Fibroblast of lung (primary cell): Measurements from ENCODE around the gene SLC39A2. TPM values are rescaled to one million over a fixed set of nuclear protein-coding genes. Genes with fewer than 3 reads are reported as not detected.

Source experiments
- DNase-seq, 2 donors: peaks; one replicate each; pipeline versions ENCODE4 v3.0.0 to v3.0.0-alpha.2; 2010; ENCODE audit warnings: low read depth in 2 of 2
- H2AFZ ChIP-seq: 2 replicates; pipeline ENCODE4 v1.5.1; 2012; ENCODE audit warnings: low read length, control low read depth, inconsistent platforms
- H3K27ac ChIP-seq: 2 replicates; pipeline ENCODE4 v1.5.1; 2011; ENCODE audit warnings: low read length, control low read depth; ENCODE audit not compliant: insufficient read depth
- H3K27me3 ChIP-seq: 2 replicates; pipeline ENCODE4 v1.5.1; 2011; ENCODE audit warnings: mild to moderate bottlenecking, low read length; ENCODE audit not compliant: control insufficient read depth, insufficient read depth
- H3K36me3 ChIP-seq: 2 replicates; pipeline ENCODE4 v1.5.1; 2011; ENCODE audit warnings: low read length; ENCODE audit not compliant: control insufficient read depth, insufficient read depth
- H3K4me1 ChIP-seq: 2 replicates; pipeline ENCODE4 v1.5.1; 2011; ENCODE audit warnings: low read length; ENCODE audit not compliant: control insufficient read depth, insufficient read depth; ENCODE audit errors: extremely low read depth
- H3K4me2 ChIP-seq: 2 replicates; pipeline ENCODE4 v1.5.1; 2011; ENCODE audit warnings: low read length, control low read depth; ENCODE audit not compliant: insufficient read depth; ENCODE audit errors: extremely low read depth
- H3K4me3 ChIP-seq, 4 experiments: fragments of 200-600 bp in 1 of 4; sonication (generic) in 1 of 4; replicated peaks in 1 of 4; 2 replicates each; pipeline ENCODE4 v1.5.1; 2011 to 2016; ENCODE audit warnings: low read length in 4 of 4, low read depth in 3 of 4, mild to moderate bottlenecking in 3 of 4, control low read depth in 2 of 4, inconsistent platforms in 1 of 4, mixed read lengths in 1 of 4; ENCODE audit not compliant: insufficient read depth in 1 of 4; ENCODE audit errors: control extremely low read depth in 1 of 4
- H3K79me2 ChIP-seq: 2 replicates; pipeline ENCODE4 v1.5.1; 2012; ENCODE audit warnings: mild to moderate bottlenecking, low read length, inconsistent platforms; ENCODE audit not compliant: control insufficient read depth, insufficient read depth
- H3K9ac ChIP-seq: 2 replicates; pipeline ENCODE4 v1.5.1; 2011; ENCODE audit warnings: mild to moderate bottlenecking, low read length, control low read depth; ENCODE audit not compliant: insufficient read depth
- H3K9me3 ChIP-seq: 2 replicates; pipeline ENCODE4 v1.5.1; 2012; ENCODE audit warnings: low read depth, low read length; ENCODE audit not compliant: control insufficient read depth, insufficient read depth
- H4K20me1 ChIP-seq: 2 replicates; pipeline ENCODE4 v1.5.1; 2011; ENCODE audit warnings: low read length; ENCODE audit not compliant: control insufficient read depth, insufficient read depth; ENCODE audit errors: extremely low read depth
- EZH2 ChIP-seq: IDR thresholded peaks from 2 replicates; pipeline ENCODE4 v1.5.1; 2012; ENCODE audit warnings: low read length, control low read depth, mild to moderate bottlenecking; ENCODE audit errors: missing control alignments
- polyA plus RNA-seq, 2 donors: library from polyadenylated mRNA; depleted of rRNA in 1 of 2; stranded (reverse) in 1 of 2; unstranded in 1 of 2; fragments of >200 nt; gene quantifications; 2 replicates each; pipeline ENCODE4 v1.2.1, GENCODE V29; 2011 to 2012; ENCODE audit warnings: missing spikeins in 1 of 2
- total RNA-seq: library from RNA; depleted of rRNA; stranded (reverse); fragments of >200 nt; gene quantifications from 2 replicates; pipeline ENCODE4 v1.2.1, GENCODE V29; 2014
- TF ChIP-seq, protein P1 (sequence below), 2 donors: IDR thresholded peaks in 1 of 2; conservative IDR thresholded peaks in 1 of 2; 1 replicate in 1 of 2; 2 replicates in 1 of 2; pipeline ENCODE4 v1.5.1; 2011 to 2012; ENCODE audit warnings: low read length in 2 of 2, control low read depth in 1 of 2, inconsistent platforms in 1 of 2, low read depth in 1 of 2, mild to moderate bottlenecking in 1 of 2

Gene SLC39A2
- total and polyA plus RNA-seq, 2 donors (not counting 1 experiment from before 2014, with no cell fraction given) = 0.17 TPM; not detected in 1

DNA sequence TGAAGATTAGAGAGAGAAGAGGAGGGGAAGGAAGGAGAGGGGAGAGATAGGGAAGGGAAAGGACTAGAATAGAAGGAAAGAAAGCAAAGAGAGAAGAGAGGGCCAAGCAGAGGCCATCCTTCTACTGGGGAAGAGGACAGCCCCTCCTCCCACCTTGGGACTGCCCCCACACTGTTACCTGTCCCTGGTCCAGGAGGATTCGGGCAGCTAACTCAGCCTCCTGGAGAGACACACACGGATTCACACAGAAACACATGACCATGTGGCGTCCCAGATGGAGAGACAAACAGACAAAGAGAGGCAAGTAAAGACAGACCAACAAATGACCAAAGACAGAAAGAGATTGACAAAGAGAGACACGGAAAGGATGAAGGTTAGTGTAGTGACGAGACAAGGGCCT lies 23.6 kb downstream of the SLC39A2 start:
- Histone ChIP-seq H3K4me1 (no peaks in the 10 kb centered on the region), H3K4me2 (no peak overlapping the region), H3K27ac (no peak overlapping the region), H3K79me2 (no peaks in the 10 kb centered on the region), H3K9ac (no peak overlapping the region), H3K27me3 (peaks cover 56% of the 10 kb centered on the region), H4K20me1 (no peaks in the 10 kb centered on the region), H3K4me3 (no peak overlapping the region), H3K36me3 (no peaks in the 10 kb centered on the region), H2AFZ (no peak overlapping the region), H3K9me3 (no peaks in the 10 kb centered on the region)
- no peak for DNase-seq
- TF ChIP-seq EZH2 = no peak
- TF ChIP-seq, protein P1, sequence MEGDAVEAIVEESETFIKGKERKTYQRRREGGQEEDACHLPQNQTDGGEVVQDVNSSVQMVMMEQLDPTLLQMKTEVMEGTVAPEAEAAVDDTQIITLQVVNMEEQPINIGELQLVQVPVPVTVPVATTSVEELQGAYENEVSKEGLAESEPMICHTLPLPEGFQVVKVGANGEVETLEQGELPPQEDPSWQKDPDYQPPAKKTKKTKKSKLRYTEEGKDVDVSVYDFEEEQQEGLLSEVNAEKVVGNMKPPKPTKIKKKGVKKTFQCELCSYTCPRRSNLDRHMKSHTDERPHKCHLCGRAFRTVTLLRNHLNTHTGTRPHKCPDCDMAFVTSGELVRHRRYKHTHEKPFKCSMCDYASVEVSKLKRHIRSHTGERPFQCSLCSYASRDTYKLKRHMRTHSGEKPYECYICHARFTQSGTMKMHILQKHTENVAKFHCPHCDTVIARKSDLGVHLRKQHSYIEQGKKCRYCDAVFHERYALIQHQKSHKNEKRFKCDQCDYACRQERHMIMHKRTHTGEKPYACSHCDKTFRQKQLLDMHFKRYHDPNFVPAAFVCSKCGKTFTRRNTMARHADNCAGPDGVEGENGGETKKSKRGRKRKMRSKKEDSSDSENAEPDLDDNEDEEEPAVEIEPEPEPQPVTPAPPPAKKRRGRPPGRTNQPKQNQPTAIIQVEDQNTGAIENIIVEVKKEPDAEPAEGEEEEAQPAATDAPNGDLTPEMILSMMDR (conservative IDR thresholded peaks at IDR 0.05 in 1 of 2, IDR thresholded peaks at IDR 0.05 in 1 of 2; ENCODE audit: low read depth in 1 of 2, low read length in 2 of 2) = no peak

DNA sequence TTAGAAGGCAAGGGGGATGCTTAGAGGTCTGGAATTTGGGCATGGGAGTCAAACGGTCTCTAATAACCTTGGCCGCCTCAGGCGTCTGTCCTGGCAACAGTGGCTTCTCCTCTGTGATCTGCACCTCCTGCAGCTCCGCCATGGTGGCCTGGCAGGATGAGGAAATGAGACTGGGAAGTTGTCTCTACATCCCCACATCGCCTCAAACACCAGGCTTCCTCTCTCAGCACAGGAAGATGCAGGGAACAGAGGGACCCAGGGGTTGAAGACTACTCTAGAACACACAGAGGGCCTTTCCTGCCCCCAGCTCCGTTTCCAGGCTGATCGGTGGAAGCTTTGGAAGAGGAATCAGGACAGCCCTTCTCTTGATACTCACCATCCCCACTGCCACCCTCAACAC lies 24.1 kb downstream of the SLC39A2 start:
- Histone ChIP-seq H2AFZ (no peak overlapping the region), H3K4me2 (no peak overlapping the region), H3K36me3 (no peaks in the 10 kb centered on the region), H4K20me1 (no peaks in the 10 kb centered on the region), H3K4me1 (no peaks in the 10 kb centered on the region), H3K9ac (no peak overlapping the region), H3K4me3 (no peak overlapping the region), H3K27me3 (peaks cover 56% of the 10 kb centered on the region), H3K27ac (no peak overlapping the region), H3K79me2 (no peaks in the 10 kb centered on the region), H3K9me3 (no peaks in the 10 kb centered on the region)
- TF ChIP-seq, protein P1 (conservative IDR thresholded peaks at IDR 0.05 in 1 of 2, IDR thresholded peaks at IDR 0.05 in 1 of 2; ENCODE audit: low read depth in 1 of 2, low read length in 2 of 2) = no peak
- TF ChIP-seq EZH2 = peak; percentile 75
- DNase-seq = no peak

DNA sequence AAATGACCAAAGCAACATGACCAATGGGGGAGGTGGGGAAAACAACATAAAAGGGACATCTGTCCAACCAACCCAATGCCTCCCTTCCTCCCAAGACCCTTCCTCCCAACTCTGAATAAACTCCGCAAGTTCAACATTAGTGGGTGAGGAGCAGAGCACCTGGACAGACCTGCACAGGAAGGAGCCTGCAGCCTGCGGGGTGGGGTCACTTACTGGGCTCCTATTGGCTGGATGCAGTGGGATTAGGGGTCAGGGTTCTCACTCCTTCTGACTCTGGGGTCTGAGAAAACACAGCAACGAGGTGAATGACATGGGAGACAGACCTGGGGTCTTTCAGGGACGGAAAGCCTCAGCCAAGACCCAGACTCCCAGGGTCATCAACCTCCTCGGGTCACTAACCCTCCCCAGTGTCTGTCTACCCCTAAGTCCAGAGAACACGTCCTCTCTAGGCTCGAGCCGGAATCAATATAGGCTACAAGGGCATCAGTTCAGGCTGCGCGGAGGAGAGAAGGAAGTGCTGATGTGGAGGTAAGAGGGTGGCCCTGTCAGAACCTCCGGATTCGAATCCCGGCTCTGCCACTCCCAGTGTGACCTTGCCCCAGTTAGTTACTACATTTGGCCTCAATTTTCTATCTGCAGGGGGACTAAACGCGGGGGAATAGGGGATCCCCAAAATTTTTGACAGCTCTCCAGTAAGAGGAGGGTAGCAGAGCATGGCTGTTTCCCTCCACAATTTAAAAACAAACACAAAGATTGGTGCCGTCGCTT lies 24.9 kb downstream of the SLC39A2 start:
- Histone ChIP-seq H3K79me2 (no peaks in the 10 kb centered on the region), H3K27me3 (peaks cover 56% of the 10 kb centered on the region), H3K9me3 (no peaks in the 10 kb centered on the region), H4K20me1 (no peaks in the 10 kb centered on the region), H3K9ac (no peak overlapping the region), H3K4me2 (no peak overlapping the region), H3K36me3 (no peaks in the 10 kb centered on the region), H3K27ac (no peak overlapping the region), H3K4me1 (no peaks in the 10 kb centered on the region), H2AFZ (no peak overlapping the region), H3K4me3 (peak overlapping the region in 2 of 4 experiments; percentile 12 to 29)
- TF ChIP-seq EZH2 = no peak
- TF ChIP-seq, protein P1 (conservative IDR thresholded peaks at IDR 0.05 in 1 of 2, IDR thresholded peaks at IDR 0.05 in 1 of 2; ENCODE audit: low read depth in 1 of 2, low read length in 2 of 2) = no peak
- no peak for DNase-seq
